Stimulated activated CD4-positive, alpha-beta T cell treated with anti-CD3 and anti-CD28 coated beads, Interleukin-15, amount 100 ng/mL, for 48 hours (primary cell): Measurements from ENCODE around the gene CCNB2.

ENCODE experiments used
- DNase-seq, 2 donors: peaks; one replicate each; pipeline ENCODE4 v3.0.0-alpha.2; 2020; ENCODE audit warnings: low read depth in 2 of 2

CCNB2 gene

GRCh38 chr15:59166601-59167265 is 61.8 kb downstream of the CCNB2 start:
- no peak for DNase-seq

GRCh38 chr15:59168536-59168935 is 63.6 kb downstream of the CCNB2 start:
- no peak for DNase-seq

GRCh38 chr15:59169251-59169708 is 64.3 kb downstream of the CCNB2 start:
- no peak for DNase-seq

- no peak for DNase-seq
Measured at GRCh38 chr15:59170295-59171066, 65.5 kb downstream of the CCNB2 start.

- no peak for DNase-seq
Measured at GRCh38 chr15:59171067-59171397, 66.1 kb downstream of the CCNB2 start.

- no peak for DNase-seq
Measured at GRCh38 chr15:59172289-59172901, 67.4 kb downstream of the CCNB2 start.

GRCh38 chr15:59173194-59173593 is 68.2 kb downstream of the CCNB2 start:
- no peak for DNase-seq

- no peak for DNase-seq
Measured at GRCh38 chr15:59174151-59174834, 69.3 kb downstream of the CCNB2 start.
